WI38 (cell line): ENCODE measurements around the gene CHMP2B.

ENCODE experiments used
- H3K4me3 ChIP-seq: 2 replicates; pipeline ENCODE4 v1.5.1; 2011; ENCODE audit warnings: low read depth, mild to moderate bottlenecking, control low read depth, low read length
- TF ChIP-seq, protein P1 (sequence below): IDR thresholded peaks from 2 replicates; pipeline ENCODE4 v1.5.1; 2012; ENCODE audit warnings: low read depth, mild to moderate bottlenecking, control low read depth, low read length

CHMP2B gene, protein sequence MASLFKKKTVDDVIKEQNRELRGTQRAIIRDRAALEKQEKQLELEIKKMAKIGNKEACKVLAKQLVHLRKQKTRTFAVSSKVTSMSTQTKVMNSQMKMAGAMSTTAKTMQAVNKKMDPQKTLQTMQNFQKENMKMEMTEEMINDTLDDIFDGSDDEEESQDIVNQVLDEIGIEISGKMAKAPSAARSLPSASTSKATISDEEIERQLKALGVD

DNA sequence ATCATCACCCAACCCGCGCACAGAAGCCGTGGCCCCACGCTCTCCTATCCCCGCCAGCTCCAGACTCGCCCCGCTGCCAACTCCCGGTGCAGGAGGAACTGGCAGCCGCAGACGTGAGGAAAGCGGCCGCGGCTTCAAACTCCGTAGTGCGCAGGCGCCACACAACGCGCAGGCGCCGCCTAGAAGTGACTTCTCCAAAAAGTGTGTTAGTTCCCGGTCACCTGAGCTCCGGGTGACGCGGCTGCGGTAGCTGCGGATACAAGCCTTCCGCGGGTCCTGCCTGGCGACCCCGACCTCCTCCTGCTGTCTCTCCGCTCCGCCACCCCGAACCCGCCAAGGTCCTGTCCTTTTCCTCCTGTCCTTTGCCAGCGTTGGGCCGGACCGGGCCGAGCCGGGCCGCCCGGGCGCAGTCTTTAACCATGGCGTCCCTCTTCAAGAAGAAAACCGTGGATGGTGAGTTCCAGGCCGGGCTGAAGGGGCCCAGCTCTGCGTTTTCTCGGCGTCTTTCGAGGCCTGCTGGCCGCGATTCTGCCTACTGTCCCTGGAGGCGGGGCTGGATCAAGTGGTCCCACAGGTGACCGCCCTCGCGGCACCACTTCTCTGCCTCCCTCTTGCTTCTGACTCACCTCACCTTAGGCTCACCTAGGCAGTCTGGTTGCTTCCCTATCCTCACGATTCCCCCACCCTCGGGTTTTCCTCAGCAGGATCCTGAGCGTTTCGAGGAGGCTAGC, at the start of gene CHMP2B:
Gene CHMP2B (plus strand): TSS at position 206 of the 731 bp plus-strand sequence. CDS start 214 bp downstream, at position 420.
- H3K4me3 ChIP-seq = peak within 1 kb of the TSS; percentile 98
- TF ChIP-seq, protein P1, sequence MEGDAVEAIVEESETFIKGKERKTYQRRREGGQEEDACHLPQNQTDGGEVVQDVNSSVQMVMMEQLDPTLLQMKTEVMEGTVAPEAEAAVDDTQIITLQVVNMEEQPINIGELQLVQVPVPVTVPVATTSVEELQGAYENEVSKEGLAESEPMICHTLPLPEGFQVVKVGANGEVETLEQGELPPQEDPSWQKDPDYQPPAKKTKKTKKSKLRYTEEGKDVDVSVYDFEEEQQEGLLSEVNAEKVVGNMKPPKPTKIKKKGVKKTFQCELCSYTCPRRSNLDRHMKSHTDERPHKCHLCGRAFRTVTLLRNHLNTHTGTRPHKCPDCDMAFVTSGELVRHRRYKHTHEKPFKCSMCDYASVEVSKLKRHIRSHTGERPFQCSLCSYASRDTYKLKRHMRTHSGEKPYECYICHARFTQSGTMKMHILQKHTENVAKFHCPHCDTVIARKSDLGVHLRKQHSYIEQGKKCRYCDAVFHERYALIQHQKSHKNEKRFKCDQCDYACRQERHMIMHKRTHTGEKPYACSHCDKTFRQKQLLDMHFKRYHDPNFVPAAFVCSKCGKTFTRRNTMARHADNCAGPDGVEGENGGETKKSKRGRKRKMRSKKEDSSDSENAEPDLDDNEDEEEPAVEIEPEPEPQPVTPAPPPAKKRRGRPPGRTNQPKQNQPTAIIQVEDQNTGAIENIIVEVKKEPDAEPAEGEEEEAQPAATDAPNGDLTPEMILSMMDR = no peak

DNA sequence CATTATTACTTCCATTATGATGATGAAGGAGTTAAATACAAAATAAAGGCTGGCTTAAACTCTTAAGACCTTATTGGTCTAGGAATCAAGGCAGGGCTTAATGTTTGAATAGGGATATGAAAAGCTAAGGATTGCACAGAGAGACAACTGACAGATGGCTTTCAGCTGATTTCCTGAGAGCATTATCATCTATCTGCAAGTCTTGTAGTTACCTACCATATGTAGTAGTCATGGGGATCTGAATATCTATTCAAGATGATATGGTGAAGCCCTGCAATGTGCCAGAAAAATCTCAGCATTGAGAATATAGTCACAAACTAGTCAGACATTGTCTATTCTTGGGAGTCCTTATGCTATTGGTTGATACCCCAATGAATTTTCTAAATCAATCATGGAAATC, 47.5 kb upstream of the CHMP2B start:
- TF ChIP-seq, protein P1 = no peak
- H3K4me3 ChIP-seq = no peak overlapping the region

DNA sequence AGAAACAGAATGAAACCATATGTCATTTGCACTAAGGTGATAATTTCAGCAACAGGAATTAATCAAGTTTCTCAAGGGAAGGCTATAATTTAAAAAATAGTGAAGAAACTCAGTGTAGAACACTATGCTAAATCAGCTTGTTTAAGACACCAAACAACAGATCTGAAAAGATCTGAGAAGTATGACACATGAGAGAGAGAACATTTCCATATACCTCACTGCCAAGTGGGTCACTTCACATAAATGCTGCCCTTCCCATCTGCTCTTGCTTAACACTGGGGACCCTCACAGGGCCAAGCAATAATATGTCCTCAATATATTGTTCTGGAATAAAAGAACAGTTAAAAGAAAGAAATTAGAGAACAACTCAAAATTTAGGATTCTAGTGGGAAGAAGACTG, 45.6 kb upstream of the CHMP2B start:
- no peak overlapping the region for H3K4me3 ChIP-seq
- TF ChIP-seq, protein P1 = no peak

DNA sequence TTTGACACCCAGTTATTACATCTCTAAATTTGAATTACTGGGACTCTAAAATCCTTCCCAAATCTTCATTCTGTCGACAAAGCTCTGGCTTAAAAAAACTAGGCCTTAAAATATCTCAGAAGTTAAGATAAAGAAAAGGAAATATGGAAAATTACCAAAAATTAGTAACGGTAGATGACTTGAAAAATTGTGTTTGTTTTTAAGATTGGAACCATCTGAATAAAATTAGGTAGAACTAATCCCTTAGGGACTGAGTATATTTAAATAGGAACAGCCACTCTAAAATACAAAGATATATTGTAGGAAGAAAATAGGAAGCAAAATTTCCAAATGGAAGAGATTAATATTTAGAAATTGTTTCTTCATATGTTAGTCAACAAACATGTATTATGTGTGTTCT, 45.1 kb upstream of the CHMP2B start:
- H3K4me3 ChIP-seq = no peak overlapping the region

DNA sequence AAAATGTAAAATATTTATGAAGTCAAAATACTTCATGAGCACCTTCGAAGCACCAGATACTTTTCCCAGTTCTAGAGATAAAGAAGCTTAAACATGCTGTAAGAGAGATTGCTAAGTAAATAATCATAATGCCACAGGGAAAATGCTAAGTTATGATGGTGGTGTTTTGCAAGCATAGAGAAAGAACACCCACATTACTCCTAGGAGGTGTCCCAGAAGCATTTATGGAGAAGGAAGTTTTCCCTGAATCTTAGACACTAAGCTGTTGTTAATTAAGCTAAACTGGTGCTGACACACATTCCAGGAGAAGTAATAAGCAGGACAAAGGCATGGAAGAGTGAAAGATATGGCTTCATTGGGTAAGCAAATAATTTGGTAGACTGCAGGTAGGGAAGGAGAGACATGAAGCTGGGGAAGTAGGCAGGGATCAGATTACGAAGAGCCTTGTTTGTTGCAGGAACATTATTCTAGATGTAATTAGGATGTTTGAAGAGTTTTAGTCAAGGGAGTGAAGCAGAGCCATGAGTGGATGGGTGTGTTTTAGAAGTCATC, 40.4 kb upstream of the CHMP2B start:
- TF ChIP-seq, protein P1 = no peak
- no peak overlapping the region for H3K4me3 ChIP-seq

More for the DNA sequence above, 45.1 kb upstream of the CHMP2B start:
- TF ChIP-seq, protein P1 = no peak

DNA sequence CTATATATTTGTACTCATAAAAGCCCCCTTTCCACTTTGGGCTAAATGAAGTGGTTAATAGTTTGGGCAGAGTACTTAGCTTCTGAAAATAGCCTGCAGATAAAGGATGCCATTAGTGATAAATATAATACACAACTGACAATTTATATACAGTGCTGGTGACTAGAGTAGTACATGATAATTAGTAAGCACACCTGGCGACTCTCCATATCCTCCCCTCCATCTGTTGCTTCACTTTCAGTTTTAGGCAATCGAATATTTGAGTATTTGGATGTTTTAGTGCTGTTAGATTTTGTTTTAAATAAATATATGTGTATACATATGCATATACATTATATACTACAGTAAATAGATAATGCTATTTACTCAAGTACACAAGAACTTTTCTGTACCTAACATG, 35.9 kb upstream of the CHMP2B start:
- no peak overlapping the region for H3K4me3 ChIP-seq
- TF ChIP-seq, protein P1 = no peak

DNA sequence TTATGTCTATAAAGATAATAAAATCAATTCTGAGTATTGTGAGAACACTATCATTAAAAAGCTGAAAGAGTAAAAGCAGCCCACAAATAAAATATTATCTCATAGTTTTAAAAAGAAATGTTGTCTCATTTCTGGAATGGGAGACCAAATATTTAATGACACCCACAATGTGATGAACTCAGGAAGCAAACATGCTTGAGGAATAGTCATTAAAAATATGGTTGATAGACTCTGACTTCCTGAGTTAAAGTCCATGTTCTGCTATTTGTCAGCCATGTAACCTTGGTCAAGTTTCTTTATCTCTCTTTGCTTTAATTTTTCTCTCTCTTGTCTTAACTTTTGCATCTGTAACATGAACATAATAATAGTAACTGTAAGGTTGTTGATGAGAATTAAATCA, 35.5 kb upstream of the CHMP2B start:
- no peak overlapping the region for H3K4me3 ChIP-seq
- TF ChIP-seq, protein P1 = no peak
